ENCODE measurements around the gene TNFRSF19.

The TNFRSF19 gene

GRCh38 chr13:23716401-23716800 lies 146.2 kb downstream of the TNFRSF19 start:
- DNase-seq (ENCODE audit: low spot score) = no peak

GRCh38 chr13:23718996-23719395 lies 148.8 kb downstream of the TNFRSF19 start:
- peak; percentile 76 for DNase-seq (ENCODE audit: low spot score)

- DNase-seq (ENCODE audit: low spot score) = no peak
Measured at GRCh38 chr13:23722726-23723453, 152.7 kb downstream of the TNFRSF19 start.

- DNase-seq (ENCODE audit: low spot score) = no peak
Measured at GRCh38 chr13:23723471-23723870, 153.3 kb downstream of the TNFRSF19 start.

- DNase-seq (ENCODE audit: low spot score) = no peak
Measured at GRCh38 chr13:23724196-23724970, 154.2 kb downstream of the TNFRSF19 start.
